PFSK-1 (cell line): ENCODE results near the gene OGFOD3.

ENCODE experiments used
- FOXP2 ChIP-seq: optimal IDR thresholded peaks from 2 replicates; pipeline ENCODE3; 2011; ENCODE audit warnings: borderline replicate concordance, control low read depth, inconsistent platforms; ENCODE audit not compliant: insufficient read depth; ENCODE audit errors: extremely low read length, extremely low read depth
- POLR2AphosphoS5 ChIP-seq: IDR thresholded peaks from 2 replicates; pipeline ENCODE4 v1.6.1; 2012; ENCODE audit warnings: low read depth, mild to moderate bottlenecking, control low read depth, low read length, moderate library complexity
- SIN3A ChIP-seq: IDR thresholded peaks from 2 replicates; pipeline ENCODE4 v1.6.1; 2012; ENCODE audit warnings: mild to moderate bottlenecking, low read length, moderate library complexity, borderline replicate concordance; ENCODE audit not compliant: insufficient read depth
- TAF1 ChIP-seq: IDR thresholded peaks from 2 replicates; pipeline ENCODE4 v1.6.1; 2012; ENCODE audit warnings: low read length, control low read depth, borderline replicate concordance; ENCODE audit not compliant: insufficient read depth
- TF ChIP-seq, protein P1 (sequence below), 2 experiments: IDR thresholded peaks; 2 replicates each; pipeline versions ENCODE4 v1.6.1 to v1.8.0; 2011 to 2012; ENCODE audit warnings: low read depth in 2 of 2, low read length in 2 of 2, control low read depth in 1 of 2, inconsistent platforms in 1 of 2, mild to moderate bottlenecking in 1 of 2, moderate library complexity in 1 of 2; ENCODE audit not compliant: insufficient read depth in 1 of 2

The OGFOD3 gene

DNA sequence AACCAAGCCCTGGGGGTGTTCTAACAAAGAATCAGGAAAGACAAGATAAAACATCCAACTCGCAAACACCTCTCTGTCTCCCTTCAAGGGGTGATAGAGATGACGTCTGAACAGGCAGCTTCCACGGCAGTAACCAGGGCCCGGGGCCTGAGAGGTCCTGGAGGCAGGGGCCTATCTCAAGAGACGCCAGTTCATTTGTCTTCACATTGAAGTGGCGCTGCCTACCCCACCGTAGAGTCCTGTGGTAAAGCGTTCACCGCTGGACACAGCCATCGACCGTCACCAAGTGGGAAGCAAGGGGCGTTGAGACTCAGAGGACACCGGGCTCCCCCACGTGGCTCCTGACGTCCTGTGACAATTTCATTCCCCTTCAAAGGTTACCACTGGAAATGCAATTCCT is 25.4 kb downstream of the OGFOD3 start:
- no peak for TF ChIP-seq POLR2AphosphoS5
- TF ChIP-seq TAF1: no peak
- TF ChIP-seq, protein P1, sequence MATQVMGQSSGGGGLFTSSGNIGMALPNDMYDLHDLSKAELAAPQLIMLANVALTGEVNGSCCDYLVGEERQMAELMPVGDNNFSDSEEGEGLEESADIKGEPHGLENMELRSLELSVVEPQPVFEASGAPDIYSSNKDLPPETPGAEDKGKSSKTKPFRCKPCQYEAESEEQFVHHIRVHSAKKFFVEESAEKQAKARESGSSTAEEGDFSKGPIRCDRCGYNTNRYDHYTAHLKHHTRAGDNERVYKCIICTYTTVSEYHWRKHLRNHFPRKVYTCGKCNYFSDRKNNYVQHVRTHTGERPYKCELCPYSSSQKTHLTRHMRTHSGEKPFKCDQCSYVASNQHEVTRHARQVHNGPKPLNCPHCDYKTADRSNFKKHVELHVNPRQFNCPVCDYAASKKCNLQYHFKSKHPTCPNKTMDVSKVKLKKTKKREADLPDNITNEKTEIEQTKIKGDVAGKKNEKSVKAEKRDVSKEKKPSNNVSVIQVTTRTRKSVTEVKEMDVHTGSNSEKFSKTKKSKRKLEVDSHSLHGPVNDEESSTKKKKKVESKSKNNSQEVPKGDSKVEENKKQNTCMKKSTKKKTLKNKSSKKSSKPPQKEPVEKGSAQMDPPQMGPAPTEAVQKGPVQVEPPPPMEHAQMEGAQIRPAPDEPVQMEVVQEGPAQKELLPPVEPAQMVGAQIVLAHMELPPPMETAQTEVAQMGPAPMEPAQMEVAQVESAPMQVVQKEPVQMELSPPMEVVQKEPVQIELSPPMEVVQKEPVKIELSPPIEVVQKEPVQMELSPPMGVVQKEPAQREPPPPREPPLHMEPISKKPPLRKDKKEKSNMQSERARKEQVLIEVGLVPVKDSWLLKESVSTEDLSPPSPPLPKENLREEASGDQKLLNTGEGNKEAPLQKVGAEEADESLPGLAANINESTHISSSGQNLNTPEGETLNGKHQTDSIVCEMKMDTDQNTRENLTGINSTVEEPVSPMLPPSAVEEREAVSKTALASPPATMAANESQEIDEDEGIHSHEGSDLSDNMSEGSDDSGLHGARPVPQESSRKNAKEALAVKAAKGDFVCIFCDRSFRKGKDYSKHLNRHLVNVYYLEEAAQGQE (IDR thresholded peaks at IDR 0.05; ENCODE audit: insufficient read depth in 1 of 2, low read depth in 2 of 2, low read length in 2 of 2): no peak
- no peak for TF ChIP-seq FOXP2
- no peak for TF ChIP-seq SIN3A

DNA sequence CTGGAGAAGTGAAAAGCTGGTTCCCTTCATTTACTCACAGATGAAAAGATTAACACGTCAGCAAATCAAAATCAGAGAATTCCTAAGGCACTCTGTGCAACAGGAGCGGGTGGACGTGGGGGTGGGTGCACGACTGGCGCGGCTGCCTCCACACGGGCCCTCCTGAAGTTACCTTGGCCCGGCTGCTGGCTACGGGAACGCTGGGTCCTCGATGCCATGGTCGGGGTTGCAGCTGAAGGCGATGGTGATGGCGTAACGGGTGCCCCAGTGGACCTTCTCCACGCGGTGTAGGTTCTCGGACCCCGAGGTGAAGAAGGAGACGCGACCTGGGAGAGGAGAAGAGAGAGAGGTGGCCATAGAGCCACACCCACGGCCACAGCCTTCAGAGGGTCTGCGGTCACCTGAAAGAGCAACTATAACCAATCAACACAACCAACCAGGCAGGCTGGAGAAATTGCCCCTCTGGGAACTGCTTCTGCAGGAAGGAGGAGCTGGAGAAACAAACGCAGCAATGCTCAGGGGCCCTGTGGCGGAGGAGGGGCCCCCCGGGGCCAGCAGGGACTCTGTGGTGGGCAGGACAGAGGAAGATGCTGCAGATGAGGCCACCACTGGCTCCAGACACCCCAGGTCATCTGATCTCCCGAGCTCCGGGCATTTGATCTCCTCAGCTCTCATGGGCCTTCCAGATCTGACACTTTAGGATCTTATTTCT is 26.0 kb downstream of the OGFOD3 start:
- TF ChIP-seq SIN3A: no peak
- TF ChIP-seq POLR2AphosphoS5: no peak
- TF ChIP-seq TAF1: no peak
- TF ChIP-seq, protein P1 (IDR thresholded peaks at IDR 0.05; ENCODE audit: insufficient read depth in 1 of 2, low read depth in 2 of 2, low read length in 2 of 2): no peak
- no peak for TF ChIP-seq FOXP2

DNA sequence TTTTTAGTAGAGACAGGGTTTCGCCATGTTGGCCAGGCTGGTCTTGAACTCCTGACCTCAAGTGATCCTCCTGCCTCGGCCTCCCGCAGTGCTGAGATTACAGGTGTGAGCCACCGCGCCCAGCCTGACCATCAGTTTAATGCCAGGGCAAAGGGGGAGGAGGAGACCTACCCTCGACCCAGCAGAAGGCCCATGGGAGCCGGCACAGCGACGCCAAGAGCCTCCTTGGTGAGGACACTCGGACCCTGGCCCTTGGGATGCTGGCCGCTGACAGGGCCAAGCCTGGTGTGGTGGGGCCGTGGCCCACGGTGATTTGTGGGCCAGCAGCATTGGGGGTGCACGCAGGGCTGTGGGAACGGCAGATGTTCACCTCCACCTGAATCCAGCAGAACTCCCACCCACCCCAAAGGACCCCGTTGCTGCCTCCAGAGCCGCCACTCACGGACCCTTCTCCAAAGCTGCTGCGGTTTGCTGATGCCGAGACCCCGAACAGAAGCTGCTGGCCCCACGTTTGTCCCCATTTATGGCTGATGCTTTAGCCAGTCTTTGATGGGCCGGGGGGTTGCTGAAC is 26.8 kb downstream of the OGFOD3 start:
- TF ChIP-seq TAF1 (no peak), SIN3A (no peak), FOXP2 (no peak), POLR2AphosphoS5 (no peak)
- TF ChIP-seq, protein P1 (IDR thresholded peaks at IDR 0.05; ENCODE audit: insufficient read depth in 1 of 2, low read depth in 2 of 2, low read length in 2 of 2): no peak

DNA sequence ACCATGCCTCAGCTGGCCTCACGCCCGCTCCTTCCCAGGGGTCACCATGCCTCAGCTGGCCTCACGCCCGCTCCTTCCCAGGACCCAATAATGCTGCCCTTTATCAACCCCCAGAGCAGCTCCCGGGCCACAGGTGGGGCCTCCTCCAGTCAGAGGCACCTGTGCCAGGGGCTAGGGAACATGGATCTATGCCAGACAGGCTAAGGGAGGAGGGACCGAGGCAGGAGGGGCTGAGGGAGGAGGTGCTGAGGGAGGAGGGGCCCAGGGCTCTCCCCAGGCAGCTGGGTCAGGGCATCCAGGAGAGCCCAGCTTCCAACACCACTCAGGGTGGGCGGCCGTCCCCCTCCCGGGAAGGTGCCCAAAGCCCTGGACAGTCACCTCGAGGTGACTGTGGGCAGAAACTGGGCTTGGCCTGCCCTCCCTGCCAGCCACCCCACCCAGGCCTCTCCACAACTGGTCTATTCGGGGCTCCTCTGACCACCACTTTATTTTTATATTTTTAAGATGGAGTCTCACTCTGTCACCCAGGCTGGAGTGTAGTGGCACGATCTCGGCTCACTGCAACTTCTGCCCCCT is 27.4 kb downstream of the OGFOD3 start:
- TF ChIP-seq, protein P1 (IDR thresholded peaks at IDR 0.05; ENCODE audit: insufficient read depth in 1 of 2, low read depth in 2 of 2, low read length in 2 of 2): no peak
- no peak for TF ChIP-seq FOXP2
- no peak for TF ChIP-seq SIN3A
- no peak for TF ChIP-seq POLR2AphosphoS5
- TF ChIP-seq TAF1: no peak
